ENCODE measurements around the gene TARM1.

DNA sequence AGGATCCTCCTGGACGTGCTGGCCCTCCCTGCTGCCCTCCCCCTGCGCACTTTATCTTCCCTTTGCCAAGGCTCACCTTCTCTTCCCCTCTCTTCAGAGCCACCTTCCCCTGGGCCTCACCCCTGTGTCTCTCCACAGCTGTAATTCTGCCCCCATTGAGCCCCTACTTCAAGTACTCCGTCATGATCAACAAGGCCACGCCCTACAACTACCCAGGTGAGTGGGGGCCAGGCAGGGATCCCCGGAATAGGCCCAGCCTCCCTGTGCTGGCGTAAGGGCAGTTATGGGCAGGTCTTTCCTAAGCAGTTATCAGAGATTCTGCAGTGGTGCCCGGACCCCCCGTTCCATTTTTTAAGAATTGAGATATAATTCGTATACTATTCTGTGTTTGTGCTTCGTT lies 24.6 kb upstream of the TARM1 start:
- TF ChIP-seq, protein P1, sequence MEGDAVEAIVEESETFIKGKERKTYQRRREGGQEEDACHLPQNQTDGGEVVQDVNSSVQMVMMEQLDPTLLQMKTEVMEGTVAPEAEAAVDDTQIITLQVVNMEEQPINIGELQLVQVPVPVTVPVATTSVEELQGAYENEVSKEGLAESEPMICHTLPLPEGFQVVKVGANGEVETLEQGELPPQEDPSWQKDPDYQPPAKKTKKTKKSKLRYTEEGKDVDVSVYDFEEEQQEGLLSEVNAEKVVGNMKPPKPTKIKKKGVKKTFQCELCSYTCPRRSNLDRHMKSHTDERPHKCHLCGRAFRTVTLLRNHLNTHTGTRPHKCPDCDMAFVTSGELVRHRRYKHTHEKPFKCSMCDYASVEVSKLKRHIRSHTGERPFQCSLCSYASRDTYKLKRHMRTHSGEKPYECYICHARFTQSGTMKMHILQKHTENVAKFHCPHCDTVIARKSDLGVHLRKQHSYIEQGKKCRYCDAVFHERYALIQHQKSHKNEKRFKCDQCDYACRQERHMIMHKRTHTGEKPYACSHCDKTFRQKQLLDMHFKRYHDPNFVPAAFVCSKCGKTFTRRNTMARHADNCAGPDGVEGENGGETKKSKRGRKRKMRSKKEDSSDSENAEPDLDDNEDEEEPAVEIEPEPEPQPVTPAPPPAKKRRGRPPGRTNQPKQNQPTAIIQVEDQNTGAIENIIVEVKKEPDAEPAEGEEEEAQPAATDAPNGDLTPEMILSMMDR (IDR thresholded peaks at IDR 0.05) = no peak
- no peak for TF ChIP-seq POLR2A (IDR thresholded peaks at IDR 0.05)

Data from heart left ventricle (tissue), 13 donors.